ENCODE measurements around the gene DDX10. TPM values are rescaled to one million over a fixed set of nuclear protein-coding genes. Genes with fewer than 3 reads are reported as not detected.

Gene DDX10
- total and polyA plus RNA-seq, 2 experiments from 2014 or later: 32.4 to 37.8 TPM

- no peak overlapping the region for H3K4me3 ChIP-seq
- ATAC-seq: no peak
- Mint-ChIP-seq H3K4me1 (peaks cover 17% of the 10 kb centered on the region), H3K9me3 (no peaks in the 10 kb centered on the region), H3K27ac (peak overlapping the region; percentile 29; the same call in 1 of the 2 replicates), H3K4me3 (no peak overlapping the region), H3K27me3 (ENCODE audit: insufficient read depth, low read depth, poor library complexity) (no peaks in the 10 kb centered on the region), H3K36me3 (ENCODE audit: low read depth) (no peaks in the 10 kb centered on the region)
- no peaks in the 10 kb centered on the region for H3K27me3 ChIP-seq (ENCODE audit: insufficient read depth)
- TF ChIP-seq REST (IDR thresholded peaks at IDR 0.05; ENCODE audit: unreplicated experiment) (no peak), CTCF (conservative IDR thresholded peaks at IDR 0.05; ENCODE audit: low read depth in 2 of 2) (no peak), JUNB (IDR thresholded peaks at IDR 0.05; ENCODE audit: unreplicated experiment) (no peak), NANOG (IDR thresholded peaks at IDR 0.05; ENCODE audit: borderline replicate concordance) (no peak), POLR2AphosphoS5 (IDR thresholded peaks at IDR 0.05; ENCODE audit: low read depth) (no peak), ZNF114 (CRISPR knock-in tag; IDR thresholded peaks at IDR 0.05) (no peak), EZH2phosphoT487 (IDR thresholded peaks at IDR 0.05; ENCODE audit: unreplicated experiment) (no peak), ETS1 (IDR thresholded peaks at IDR 0.05) (no peak), STAT1 (IDR thresholded peaks at IDR 0.05; ENCODE audit: unreplicated experiment) (no peak), ZNF462 (CRISPR knock-in tag; IDR thresholded peaks at IDR 0.05) (no peak), CREB1 (CRISPR knock-in tag; IDR thresholded peaks at IDR 0.05; ENCODE audit: low read depth) (no peak), ZNF331 (CRISPR knock-in tag; IDR thresholded peaks at IDR 0.05; ENCODE audit: low read depth) (no peak), EZH2 (IDR thresholded peaks at IDR 0.05; ENCODE audit: low read depth, unreplicated experiment) (no peak)
- no peak overlapping the region for H2AFZ ChIP-seq
- no peaks in the 10 kb centered on the region for H4K20me1 ChIP-seq (replicated peaks; ENCODE audit: insufficient read depth)
- no peaks in the 10 kb centered on the region for H3K36me3 ChIP-seq (ENCODE audit: insufficient read depth)
- no peaks in the 10 kb centered on the region; the same call in none of the 2 replicates for H3K79me2 ChIP-seq (replicated peaks; ENCODE audit: insufficient read depth)
- no peak for DNase-seq (ENCODE audit: low spot score)
- H3K4me2 ChIP-seq: no peak overlapping the region
- H3K9me2 ChIP-seq (ENCODE audit: insufficient read depth): no peaks in the 10 kb centered on the region
- H3K27ac ChIP-seq (ENCODE audit: low read depth): no peak overlapping the region
- no peaks in the 10 kb centered on the region for H3F3A ChIP-seq (replicated peaks; ENCODE audit: low read depth)
- H3K4me1 ChIP-seq (ENCODE audit: insufficient read depth): peaks cover 8% of the 10 kb centered on the region
These were observed 193.8 kb downstream of the DDX10 start for GRCh38 chr11:108858622-108859021.
